A549 (cell line): Measurements from ENCODE around the gene UGT2B7. TPM values are rescaled to one million over a fixed set of nuclear protein-coding genes. Genes with fewer than 3 reads are reported as not detected.

Experiments used
- polyA plus RNA-seq, 4 experiments: library from polyadenylated mRNA; depleted of rRNA in 3 of 4; stranded (reverse); fragments of >200 nt; fragmentation: RNase III in 1 of 4; extraction: RNeasy Plus Mini Kit Qiagen cat#74134 plus additional on column Dnase treatment in 1 of 4; gene quantifications; 2 replicates in 3 of 4; 3 replicates in 1 of 4; pipeline ENCODE4 v1.2.3, GENCODE V29; 2011 to 2017

The UGT2B7 gene
- polyA plus RNA-seq, 2 of the 4 experiments (the other 2 are of a cell fraction) = 0.22 to 0.78 TPM

Other genes starting within 250 kb of the UGT2B7 start
- gene UGT2A3, start 144.7 kb upstream of the UGT2B7 start, polyA plus RNA-seq (2011; rRNA removed) = 0.56 and 0.59 TPM in 2 replicates
- gene UGT2A3, start 144.7 kb upstream of the UGT2B7 start, polyA plus RNA-seq (2017; fragmentation: RNase III; extraction: RNeasy Plus Mini Kit Qiagen cat#74134 plus additional on column Dnase treatment) = 0.24 to 0.37 TPM (median 0.25 TPM) in 3 replicates
- gene UGT2B11, start 118.3 kb downstream of the UGT2B7 start, polyA plus RNA-seq (2011; rRNA removed) = 1.3 and 1.6 TPM in 2 replicates
- 0.09 to 0.16 TPM (median 0.14 TPM) in 3 replicates for gene UGT2B11, start 118.3 kb downstream of the UGT2B7 start, polyA plus RNA-seq (2017; fragmentation: RNase III; extraction: RNeasy Plus Mini Kit Qiagen cat#74134 plus additional on column Dnase treatment)
- gene UGT2B28, start 184.0 kb downstream of the UGT2B7 start, polyA plus RNA-seq (2011; rRNA removed) = 0.22 and 0.29 TPM in 2 replicates
- gene UGT2B28, start 184.0 kb downstream of the UGT2B7 start, polyA plus RNA-seq (2017; fragmentation: RNase III; extraction: RNeasy Plus Mini Kit Qiagen cat#74134 plus additional on column Dnase treatment) = 0.08 TPM in 1 of 3 replicates, not detected in the others